DMS 273 (cell line): ENCODE results near the gene CFAP65.
A peak's percentile ranks its signal among the peaks of the same experiment; 100 is the strongest.

Experiments used
- DNase-seq: peaks from one replicate; lab custom pipeline; 2025; ENCODE audit not compliant: unreplicated experiment; lab: John Stamatoyannopoulos, UW

The CFAP65 gene

GRCh38 chr2:218979846-218980734 lies 61.2 kb downstream of the CFAP65 start:
- peak; percentile 95 for DNase-seq

GRCh38 chr2:218975060-218975777 lies 66.1 kb downstream of the CFAP65 start:
- no peak for DNase-seq

GRCh38 chr2:218970894-218971293 lies 70.4 kb downstream of the CFAP65 start:
- DNase-seq, result no peak

DNA sequence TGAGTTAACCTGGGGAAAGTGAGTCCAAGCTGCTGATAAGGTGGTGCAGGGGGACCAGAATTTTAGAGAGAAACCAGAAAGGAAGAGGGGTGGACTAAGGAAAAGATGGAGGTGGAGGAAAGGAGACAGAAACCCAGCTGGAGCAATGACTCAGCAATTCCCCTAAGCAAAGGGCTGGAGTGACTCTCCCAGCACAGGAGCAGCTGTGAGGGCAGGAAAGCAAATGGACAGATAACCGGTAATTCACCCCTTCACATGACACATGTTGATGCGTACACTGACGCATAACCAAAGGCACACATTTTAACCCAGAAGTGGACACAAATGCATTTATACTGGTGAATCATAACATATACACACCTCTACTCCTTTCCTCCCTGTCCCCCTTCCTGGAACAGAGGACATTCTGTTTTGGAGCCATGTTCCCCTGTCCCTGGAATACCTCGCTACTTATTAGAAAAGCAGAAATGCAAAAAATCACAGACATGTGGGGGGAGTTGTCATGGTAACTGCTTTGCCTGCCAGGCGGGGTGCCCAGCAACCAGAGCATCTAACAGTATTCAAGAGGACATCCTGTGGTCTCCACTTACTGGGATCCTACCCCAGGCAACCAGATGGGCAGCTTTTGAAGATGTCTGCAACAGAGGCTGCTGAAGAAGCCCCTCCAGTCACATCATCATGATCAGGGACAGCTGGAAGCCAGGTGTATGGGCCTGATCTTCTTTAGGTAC lies 77.1 kb downstream of the CFAP65 start:
- peak; percentile 76 for DNase-seq

GRCh38 chr2:218963601-218964000 lies 77.7 kb downstream of the CFAP65 start:
- DNase-seq, result no peak

GRCh38 chr2:218962859-218963492 lies 78.3 kb downstream of the CFAP65 start:
- peak; percentile 97 for DNase-seq

GRCh38 chr2:218961651-218962570 lies 79.4 kb downstream of the CFAP65 start:
- DNase-seq, result peak; percentile 61

DNA sequence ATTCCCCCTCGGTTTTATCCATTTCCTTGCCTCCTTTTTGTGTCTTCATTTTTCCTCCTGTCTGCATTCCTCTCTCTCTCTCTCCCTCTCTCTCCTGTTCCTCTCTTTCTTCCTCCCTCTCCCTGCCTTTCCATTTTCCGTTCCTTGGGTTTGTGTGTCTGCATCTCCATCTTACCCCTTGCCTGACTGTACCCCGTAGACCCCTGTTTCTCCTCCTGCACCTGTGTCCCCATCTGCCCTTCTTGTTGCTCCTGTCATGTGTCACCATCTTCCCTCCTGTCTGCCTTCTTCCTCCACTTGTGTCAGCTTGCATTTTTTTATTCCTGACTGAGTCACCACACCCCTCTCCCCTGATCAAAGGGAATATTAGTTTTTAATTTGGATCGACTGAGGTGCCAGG lies 80.1 kb downstream of the CFAP65 start:
- DNase-seq, result no peak

GRCh38 chr2:218960309-218961165 lies 80.8 kb downstream of the CFAP65 start:
- peak; percentile 60 for DNase-seq

DNA sequence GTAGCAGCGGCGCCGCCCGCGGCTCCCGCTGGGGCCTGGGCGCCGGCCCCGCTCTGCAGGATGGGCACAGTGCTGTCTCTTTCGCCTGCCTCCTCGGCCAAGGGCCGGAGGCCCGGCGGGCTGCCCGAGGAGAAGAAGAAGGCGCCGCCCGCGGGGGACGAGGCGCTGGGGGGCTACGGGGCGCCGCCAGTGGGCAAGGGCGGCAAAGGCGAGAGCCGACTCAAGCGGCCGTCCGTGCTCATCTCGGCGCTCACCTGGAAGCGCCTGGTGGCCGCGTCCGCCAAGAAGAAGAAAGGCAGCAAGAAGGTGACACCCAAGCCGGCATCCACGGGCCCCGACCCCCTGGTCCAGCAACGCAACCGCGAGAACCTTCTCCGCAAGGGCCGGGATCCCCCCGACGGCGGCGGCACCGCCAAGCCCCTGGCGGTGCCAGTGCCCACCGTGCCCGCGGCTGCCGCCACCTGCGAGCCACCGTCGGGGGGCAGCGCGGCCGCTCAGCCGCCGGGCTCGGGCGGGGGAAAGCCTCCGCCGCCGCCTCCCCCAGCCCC lies 81.5 kb downstream of the CFAP65 start:
- DNase-seq, result peak; percentile 60

GRCh38 chr2:218959141-218959731 lies 82.1 kb downstream of the CFAP65 start, which contains the start of gene CDK5R2:
Gene CDK5R2, plus strand, starts transcription at chr2:218959666. Its CDS starts 155 bp downstream, at chr2:218959821.
- DNase-seq, result peak; percentile 97

DNA sequence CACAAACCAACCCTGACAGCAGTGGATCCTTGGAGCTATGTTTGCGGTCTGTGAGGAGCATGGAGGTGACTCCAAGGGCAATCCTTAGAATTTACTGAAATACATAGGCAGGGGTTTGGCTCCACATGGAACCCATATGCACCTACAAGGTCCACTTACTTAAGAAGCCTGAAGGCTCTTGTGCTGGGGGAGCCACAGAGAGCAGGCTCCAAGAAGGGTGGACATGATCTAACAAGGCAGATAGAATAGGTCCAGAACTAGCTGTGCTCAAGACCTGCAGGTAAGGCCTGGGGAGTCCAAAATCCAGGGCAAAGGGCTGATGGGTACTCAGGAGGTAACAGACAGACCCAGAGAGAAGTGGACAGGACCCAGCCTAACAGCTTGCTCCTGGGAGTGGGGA lies 83.0 kb downstream of the CFAP65 start:
- no peak for DNase-seq

- DNase-seq, result no peak
These were observed 83.6 kb downstream of the CFAP65 start for GRCh38 chr2:218957671-218958070.

DNA sequence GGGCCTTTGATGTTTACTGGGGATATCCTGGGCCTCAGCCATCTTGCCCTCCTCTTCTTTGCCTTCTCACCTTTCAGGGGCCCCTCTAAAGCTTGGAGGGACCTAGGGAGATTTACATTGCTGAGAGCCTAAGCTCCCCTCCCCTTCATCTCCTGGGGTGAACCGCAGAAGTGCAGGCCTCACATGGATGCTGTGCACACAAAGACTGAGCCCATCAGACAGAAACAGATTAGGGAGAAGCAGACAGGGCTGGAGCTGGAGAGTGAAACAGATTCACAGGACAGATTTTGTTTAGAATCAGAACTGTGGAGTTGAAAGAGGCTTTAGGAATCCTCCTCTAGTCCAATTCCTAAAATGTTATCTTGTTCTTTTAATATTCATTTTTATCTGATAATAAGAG lies 85.3 kb downstream of the CFAP65 start:
- no peak for DNase-seq

GRCh38 chr2:218954541-218955300 lies 86.6 kb downstream of the CFAP65 start:
- no peak for DNase-seq

DNA sequence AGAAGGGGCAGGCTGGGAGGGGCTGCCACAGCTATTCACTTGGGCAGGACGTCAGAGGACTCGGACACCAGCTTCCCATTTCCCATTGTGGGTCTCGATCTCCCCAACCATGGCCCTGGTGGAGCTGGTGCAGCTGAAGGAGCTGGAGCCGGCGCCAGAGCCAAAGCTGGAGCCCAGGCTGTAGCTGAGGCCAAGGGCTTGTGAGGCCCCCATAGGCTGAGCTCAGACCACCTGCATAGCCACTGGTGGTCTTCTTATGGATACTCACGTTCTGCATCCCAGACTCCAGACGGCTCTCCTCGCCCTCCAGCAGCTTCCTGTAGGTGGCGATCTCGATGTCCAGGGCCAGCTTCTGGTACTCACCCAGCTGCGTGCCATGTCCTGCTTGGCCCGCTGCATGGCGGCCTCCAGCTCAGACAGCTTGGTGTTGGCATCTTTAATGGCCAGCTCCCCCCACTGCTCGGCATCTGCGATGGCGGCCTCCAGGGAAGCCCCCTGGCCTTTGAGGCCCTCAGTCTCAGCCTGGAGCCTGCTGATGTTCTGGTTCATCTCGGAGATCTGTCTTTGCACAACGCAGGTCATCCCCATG lies 87.9 kb downstream of the CFAP65 start:
- no peak for DNase-seq
